ENCODE measurements around the gene TUSC7.

TUSC7 gene

GRCh38 chr3:116709479-116709878, at the start of gene TUSC7:
Gene TUSC7 (plus strand): TSS chr3:116709779.
- no peak for DNase-seq (ENCODE audit: low spot score)

- DNase-seq (ENCODE audit: low spot score) = no peak
These were observed 48.4 kb upstream of the TUSC7 start for GRCh38 chr3:116661196-116661595.

GRCh38 chr3:116663161-116664110, 46.1 kb upstream of the TUSC7 start:
- DNase-seq (ENCODE audit: low spot score) = no peak

GRCh38 chr3:116667324-116667723, 42.3 kb upstream of the TUSC7 start:
- no peak for DNase-seq (ENCODE audit: low spot score)

GRCh38 chr3:116667791-116668190, 41.8 kb upstream of the TUSC7 start:
- no peak for DNase-seq (ENCODE audit: low spot score)

GRCh38 chr3:116669576-116669975, 40.0 kb upstream of the TUSC7 start:
- DNase-seq (ENCODE audit: low spot score) = no peak

GRCh38 chr3:116671151-116671550, 38.4 kb upstream of the TUSC7 start:
- no peak for DNase-seq (ENCODE audit: low spot score)

GRCh38 chr3:116678853-116679252, 30.7 kb upstream of the TUSC7 start:
- no peak for DNase-seq (ENCODE audit: low spot score)

GRCh38 chr3:116691041-116691440, 18.5 kb upstream of the TUSC7 start:
- no peak for DNase-seq (ENCODE audit: low spot score)

GRCh38 chr3:116701070-116701469, 8.5 kb upstream of the TUSC7 start:
- no peak for DNase-seq (ENCODE audit: low spot score)

GRCh38 chr3:116702334-116702733, 7.2 kb upstream of the TUSC7 start:
- DNase-seq (ENCODE audit: low spot score) = no peak

- DNase-seq (ENCODE audit: low spot score) = no peak
These were observed 2.0 kb upstream of the TUSC7 start for GRCh38 chr3:116707531-116707930.

GRCh38 chr3:116716490-116716889, 6.9 kb downstream of the TUSC7 start:
- DNase-seq (ENCODE audit: low spot score) = no peak

GRCh38 chr3:116717566-116717965, 8.0 kb downstream of the TUSC7 start:
- no peak for DNase-seq (ENCODE audit: low spot score)

- DNase-seq (ENCODE audit: low spot score) = no peak
These were observed 18.9 kb downstream of the TUSC7 start for GRCh38 chr3:116728454-116728853.

- no peak for DNase-seq (ENCODE audit: low spot score)
These were observed 24.7 kb downstream of the TUSC7 start for GRCh38 chr3:116734243-116734642.

- no peak for DNase-seq (ENCODE audit: low spot score)
These were observed 30.1 kb downstream of the TUSC7 start for GRCh38 chr3:116739678-116740077.

- no peak for DNase-seq (ENCODE audit: low spot score)
These were observed 30.7 kb downstream of the TUSC7 start for GRCh38 chr3:116740293-116740692.

GRCh38 chr3:116741467-116741866, 31.9 kb downstream of the TUSC7 start:
- DNase-seq (ENCODE audit: low spot score) = no peak

- no peak for DNase-seq (ENCODE audit: low spot score)
These were observed 33.5 kb downstream of the TUSC7 start for GRCh38 chr3:116743062-116743461.

- no peak for DNase-seq (ENCODE audit: low spot score)
These were observed 39.8 kb downstream of the TUSC7 start for GRCh38 chr3:116749388-116749787.

- peak; percentile 41 for DNase-seq (ENCODE audit: low spot score)
These were observed 47.7 kb downstream of the TUSC7 start for GRCh38 chr3:116757315-116757714.

- DNase-seq (ENCODE audit: low spot score) = no peak
These were observed 49.7 kb downstream of the TUSC7 start for GRCh38 chr3:116759316-116759715.
